Measurements from ENCODE around the gene TEDC2. TPM values are rescaled to one million over a fixed set of nuclear protein-coding genes. Genes with fewer than 3 reads are reported as not detected.

The TEDC2 gene
- total RNA-seq, 4 donors from 2014 or later, result 0.44 to 1.7 (median 0.51) TPM; not detected in 1

GRCh38 chr16:2425825-2426430 is 34.0 kb upstream of the TEDC2 start:
- TF ChIP-seq CTCF (IDR thresholded peaks at IDR 0.05; ENCODE audit: low read depth), result no peak

- no peak for TF ChIP-seq CTCF (IDR thresholded peaks at IDR 0.05; ENCODE audit: low read depth)
Observed at GRCh38 chr16:2426941-2427361, 33.0 kb upstream of the TEDC2 start.

- TF ChIP-seq CTCF (IDR thresholded peaks at IDR 0.05; ENCODE audit: low read depth), result no peak
Observed at GRCh38 chr16:2427526-2427925, 32.4 kb upstream of the TEDC2 start.

GRCh38 chr16:2428051-2428783 is 31.7 kb upstream of the TEDC2 start:
- no peak for TF ChIP-seq CTCF (IDR thresholded peaks at IDR 0.05; ENCODE audit: low read depth)

GRCh38 chr16:2428784-2429033 is 31.2 kb upstream of the TEDC2 start:
- no peak for TF ChIP-seq CTCF (IDR thresholded peaks at IDR 0.05; ENCODE audit: low read depth)

- TF ChIP-seq CTCF (IDR thresholded peaks at IDR 0.05; ENCODE audit: low read depth), result no peak
Observed at GRCh38 chr16:2429034-2429770, 30.7 kb upstream of the TEDC2 start, which contains the start of gene CCNF. Gene CCNF, plus strand, starts transcription at chr16:2429447. Its CDS starts 35 bp downstream, at chr16:2429482.
